GM19238 (cell line): ENCODE measurements around the gene TPPP.
"Not testable (repeated sequence)": the region's sequence is repeated elsewhere in the genome, so short reads cannot be mapped to it uniquely, and the experiment has no call there.

Experiments
- DNase-seq: peaks from one replicate; pipeline ENCODE4 v3.0.0; 2011; ENCODE audit warnings: low spot score; ENCODE audit not compliant: insufficient read length

The TPPP gene

DNA sequence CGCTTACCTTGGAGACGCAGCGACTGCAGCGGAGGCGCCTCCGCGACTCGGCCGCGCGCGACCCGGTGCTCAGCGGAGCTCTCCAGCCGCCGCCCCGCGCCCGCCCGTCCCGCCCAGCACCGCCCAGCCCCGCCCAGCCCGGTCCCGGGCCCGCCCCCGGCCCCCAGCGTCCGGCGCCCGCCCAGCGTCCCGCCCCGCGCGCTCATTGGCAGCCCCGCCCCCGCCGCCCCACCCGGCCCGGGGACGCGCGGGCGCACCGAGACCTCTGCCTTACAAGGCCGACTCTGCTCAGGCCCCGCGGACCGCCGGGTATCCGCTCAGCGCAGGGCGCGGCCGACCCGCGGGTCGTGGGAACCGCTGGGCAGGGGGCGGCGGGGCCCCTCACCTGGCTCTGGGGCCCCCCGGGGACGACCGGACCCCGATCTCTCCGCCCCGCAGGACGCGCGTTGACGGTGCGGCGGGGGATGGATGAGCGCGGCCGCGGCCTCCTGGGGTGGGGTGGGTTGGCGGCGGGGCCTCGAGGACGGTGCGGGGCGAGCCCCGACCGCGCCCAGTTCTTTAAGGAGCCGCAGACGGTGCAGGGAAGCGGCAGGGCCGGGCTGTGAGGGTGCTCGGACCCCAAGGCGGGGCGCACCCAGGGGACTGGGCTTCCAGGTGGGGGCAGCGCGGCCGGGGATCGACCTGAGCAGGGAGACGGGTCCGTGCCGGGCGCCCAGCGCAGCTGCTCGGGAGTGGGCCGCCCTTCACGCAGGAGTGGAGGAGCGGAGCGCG lies at the start of gene TPPP:
TPPP (minus strand) TSS at position 82 of the 771 bp plus-strand sequence. CDS start 15,292 bp downstream, outside the sequence.
- peak; percentile 82 for DNase-seq

DNA sequence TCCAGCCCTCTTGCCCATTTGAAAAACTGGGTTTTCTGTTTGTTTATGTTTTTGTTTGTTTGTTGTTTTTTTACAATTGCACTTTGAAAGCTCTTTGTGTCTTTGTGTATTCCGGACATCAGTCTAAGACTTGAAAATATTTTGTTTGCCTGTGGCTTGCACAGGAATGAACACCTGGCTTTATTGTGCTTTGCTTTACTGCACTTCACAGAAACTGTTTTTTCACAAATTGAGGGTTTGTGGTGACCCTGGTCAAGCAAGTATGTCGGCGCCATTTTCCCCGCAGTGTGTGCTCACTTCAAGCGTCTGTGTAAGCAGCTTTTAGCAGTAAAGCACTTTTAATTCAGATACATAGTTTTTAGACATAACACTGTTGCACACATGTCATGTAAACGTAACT lies 49.1 kb upstream of the TPPP start:
- DNase-seq: not testable (repeated sequence)

DNA sequence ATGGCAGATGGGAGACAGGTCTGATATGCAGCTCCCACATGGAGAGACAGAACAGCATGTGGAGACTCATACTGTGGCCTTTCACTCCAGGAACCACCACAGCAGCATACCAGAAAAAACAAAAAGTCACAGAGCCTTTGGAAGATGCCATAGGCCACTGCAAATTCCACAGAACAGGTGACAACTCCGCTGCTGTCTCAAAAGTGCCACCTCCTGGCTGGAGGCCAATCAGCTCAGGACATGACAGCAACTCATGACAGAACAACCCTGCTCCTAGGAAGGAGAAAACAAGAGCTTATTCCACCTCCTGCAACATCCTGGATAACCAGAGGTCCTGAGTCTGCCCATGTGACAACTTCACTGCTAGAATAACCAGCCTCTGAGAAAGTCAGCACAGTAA lies 41.0 kb upstream of the TPPP start:
- not testable (repeated sequence) for DNase-seq

DNA sequence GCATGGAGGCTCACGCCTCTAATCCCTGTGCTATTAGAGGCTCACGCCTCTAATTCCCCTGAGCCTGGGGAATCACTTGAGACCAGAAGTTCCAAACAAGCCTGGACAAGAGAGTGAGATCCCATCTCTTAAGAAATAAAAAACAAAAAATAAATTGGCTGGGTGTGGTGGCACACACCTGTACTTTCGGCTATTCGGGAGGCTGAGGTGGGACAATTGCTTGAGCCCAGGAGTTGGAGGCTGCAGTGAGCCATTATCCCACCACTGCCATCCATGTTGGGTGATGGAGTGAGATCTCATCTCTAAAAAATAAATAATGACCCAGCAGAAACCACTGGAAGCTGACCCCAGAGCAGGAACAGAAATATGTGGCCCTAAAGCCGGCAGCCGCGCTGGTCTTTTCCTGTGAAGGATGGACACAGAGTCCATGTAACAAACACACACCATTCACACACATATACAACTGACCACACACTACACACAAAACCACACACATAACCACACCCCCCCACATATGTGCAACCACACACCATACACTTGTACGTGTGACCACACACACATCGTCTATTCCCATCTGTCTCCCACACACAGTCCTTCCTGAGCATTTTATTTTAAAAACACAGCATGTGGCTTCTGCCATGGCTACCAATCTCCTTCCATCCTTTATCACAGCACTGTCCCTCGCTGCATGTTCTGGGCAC lies 39.8 kb upstream of the TPPP start:
- not testable (repeated sequence) for DNase-seq

DNA sequence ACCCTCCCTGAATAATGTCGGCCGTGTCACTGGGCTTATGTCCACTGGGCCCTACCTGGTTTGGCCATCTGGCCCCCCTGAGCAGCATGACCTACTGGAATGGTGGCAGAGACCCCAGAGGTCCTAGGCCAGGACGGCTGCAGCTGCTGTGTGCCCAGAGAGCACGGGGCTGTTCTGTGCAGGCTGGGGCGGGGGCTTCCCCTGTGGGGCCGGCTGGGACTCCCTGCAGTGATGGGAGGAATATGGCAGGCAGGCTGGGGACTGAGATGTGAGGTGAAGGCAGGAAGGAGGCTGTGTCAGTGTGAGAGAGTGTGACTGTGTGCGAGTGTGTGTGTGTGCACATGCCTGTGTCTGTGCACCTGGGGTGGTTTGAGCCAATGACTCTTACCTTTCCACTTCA lies 36.1 kb upstream of the TPPP start:
- DNase-seq: not testable (repeated sequence)

DNA sequence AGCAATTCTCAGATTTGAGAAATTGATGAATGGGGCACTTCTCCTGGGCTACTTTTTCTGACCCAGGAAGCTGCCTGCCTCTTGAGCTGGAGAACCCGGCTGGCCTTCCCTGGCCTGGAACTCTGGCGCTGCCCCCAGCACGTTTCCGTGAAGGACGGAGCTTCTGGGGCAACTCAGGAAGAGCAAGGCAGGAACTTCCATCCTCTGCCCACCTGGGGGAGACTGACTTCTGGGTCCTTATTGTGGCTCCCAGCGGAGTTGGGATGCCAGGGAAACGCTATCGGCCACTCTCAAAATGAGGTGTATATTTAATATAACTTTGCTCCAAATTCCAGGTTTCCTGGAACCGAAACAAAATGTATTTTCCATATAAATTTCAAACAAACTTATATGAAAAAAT lies 33.9 kb upstream of the TPPP start:
- DNase-seq: not testable (repeated sequence)

DNA sequence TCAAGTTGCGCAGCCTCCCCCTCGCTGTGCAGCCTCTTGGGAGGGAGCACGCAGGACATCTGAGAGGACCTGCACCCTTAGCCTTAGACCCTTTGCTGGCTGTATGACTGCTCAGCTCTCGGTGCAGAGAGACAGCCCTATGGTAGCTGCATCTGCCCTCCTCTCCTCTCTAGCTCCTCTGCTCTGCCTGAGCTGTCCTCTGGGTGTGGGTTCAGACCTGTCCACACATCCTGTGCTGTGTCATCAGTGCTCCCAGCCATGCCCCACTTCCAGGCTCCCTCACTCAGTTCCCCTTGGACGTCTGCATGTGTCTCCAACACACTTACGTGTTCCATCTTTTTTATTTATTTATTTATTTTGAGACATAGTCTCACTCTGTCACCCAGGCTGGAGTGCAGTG lies 30.7 kb upstream of the TPPP start:
- not testable (repeated sequence) for DNase-seq

DNA sequence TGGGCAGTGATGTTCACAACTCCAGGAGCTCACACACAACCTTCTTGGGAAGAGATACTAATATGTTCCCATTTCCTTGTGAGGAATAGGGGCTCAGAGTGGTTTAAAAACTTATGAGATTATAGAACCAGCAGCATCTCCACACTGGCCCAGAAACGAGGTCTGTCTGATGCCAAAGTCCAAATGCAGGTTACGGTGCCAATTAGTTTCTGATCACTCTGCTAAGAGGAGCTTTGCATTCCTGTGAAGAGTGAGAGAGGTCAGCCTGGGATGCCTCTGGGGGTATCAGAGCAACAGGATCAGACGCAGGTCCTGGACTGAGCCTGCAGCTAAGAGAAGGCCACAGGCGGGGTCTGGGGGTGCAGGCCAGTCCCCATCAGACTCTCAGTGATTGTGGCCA lies 30.2 kb upstream of the TPPP start:
- DNase-seq: not testable (repeated sequence)

DNA sequence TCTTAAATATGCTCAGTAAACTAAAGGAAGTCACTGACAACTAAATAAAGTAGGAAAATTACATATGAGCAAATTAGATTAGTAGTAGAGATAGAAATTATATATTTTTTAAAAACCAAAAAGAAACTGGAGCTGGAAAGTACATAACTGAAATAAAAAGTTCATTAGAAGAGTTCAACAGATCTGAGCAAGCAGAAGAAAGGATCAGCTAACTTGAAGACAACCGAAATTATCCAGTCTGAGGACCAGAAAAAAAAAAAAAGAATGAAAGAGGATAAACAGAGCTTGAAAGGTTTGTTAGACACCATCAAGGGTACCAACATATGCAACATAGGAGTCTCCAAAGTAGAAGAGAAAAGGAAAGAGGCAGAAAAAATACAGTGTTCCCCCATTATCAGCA lies 26.2 kb upstream of the TPPP start:
- not testable (repeated sequence) for DNase-seq

DNA sequence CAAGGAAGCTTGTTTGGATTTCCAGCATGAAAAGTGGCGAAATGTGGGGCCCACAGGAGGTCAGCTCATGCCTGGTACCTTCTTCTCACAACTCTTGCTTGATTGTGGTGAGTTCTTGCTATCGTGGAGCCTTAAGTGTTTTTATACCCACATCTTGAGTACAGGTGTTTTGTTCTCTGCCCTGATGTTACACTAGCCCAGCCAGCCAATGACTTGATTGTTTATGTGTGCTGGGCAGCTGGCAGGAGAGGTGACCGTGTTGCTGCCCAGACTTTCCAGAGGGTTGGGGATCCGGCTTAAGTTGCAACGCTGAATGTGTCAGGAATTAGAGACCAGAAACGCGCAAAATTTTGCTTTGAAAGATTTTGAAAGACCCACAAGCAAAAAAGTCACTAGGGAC lies 24.0 kb upstream of the TPPP start:
- DNase-seq: no peak

DNA sequence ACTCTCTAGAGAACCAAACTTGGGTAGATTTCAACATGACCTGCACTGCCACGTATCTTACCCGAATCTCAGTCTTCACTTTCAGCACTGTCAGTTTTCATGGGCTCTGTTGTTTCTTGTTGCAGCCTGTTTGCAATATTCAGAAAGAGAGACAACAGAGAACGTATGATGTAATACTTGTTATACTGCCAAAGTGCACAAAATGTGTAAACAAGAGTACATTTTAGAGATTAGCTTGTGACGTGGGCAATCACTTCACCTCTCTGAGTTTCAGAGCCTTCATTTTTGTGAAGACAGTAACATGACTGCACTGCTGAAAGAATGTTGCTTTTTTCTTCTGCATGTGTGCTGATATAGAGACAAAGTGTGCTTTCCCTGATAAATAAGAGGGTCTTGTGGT lies 23.6 kb upstream of the TPPP start:
- not testable (repeated sequence) for DNase-seq

DNA sequence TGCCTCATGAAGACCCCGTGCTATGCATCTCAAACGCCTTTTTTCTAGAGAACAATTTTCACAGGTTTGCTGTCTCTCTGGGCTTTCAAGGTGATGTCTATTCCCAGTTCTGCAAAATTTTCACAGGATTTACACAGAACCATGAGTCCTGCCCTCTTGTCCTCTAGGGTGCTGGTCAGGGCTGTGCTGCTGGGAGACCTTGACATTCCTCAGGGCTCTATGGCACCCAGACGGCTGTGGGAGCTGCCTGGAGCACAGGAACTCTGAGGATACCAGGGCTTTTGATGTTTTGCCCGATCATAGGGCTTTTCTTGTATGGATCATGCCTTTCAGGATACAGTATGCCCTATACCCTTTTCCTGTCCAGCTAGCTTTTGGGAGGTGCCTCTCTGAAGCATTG lies 22.5 kb upstream of the TPPP start:
- DNase-seq: not testable (repeated sequence)

DNA sequence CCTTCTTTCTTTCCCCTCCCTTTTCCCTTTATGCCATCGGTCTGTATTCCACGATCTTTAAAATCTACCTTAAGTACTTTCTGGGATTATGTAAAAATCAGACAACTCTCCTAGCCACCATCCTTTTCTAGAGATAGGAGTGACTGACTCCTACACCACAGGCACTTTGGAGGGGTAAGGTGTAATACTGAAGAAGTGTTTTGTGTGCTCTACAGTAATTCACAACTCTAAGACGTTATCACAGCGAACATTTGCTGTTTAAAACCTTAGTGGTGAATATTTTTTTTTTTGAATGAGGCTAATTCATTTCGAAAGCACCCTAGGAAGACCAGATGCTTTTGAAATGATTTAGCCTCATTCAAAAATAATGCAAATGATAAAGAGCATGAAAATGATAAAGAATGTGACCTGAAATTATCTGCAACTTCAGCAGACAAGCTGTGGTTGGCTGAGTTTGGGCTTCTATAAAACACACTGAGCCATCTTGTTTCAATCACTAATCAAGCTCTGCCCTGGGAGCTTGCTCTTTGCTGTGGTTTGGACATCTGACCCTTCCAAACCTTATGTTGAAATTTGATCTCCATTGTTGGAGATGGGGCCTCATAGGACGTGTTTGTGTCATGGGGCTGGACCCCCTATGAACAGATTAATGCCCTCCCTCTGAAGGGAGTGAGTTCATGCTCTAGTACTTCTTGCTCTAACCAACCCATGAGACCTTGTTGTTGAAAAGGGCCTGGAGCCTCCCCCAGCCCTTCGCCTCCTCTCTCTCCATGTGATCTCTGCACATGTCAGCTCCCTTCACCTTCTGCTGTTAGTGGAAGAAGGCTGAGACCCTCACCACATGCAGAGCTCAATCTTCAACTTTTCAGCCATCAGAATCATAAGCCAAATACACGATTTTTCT lies 21.3 kb upstream of the TPPP start:
- DNase-seq: not testable (repeated sequence)

DNA sequence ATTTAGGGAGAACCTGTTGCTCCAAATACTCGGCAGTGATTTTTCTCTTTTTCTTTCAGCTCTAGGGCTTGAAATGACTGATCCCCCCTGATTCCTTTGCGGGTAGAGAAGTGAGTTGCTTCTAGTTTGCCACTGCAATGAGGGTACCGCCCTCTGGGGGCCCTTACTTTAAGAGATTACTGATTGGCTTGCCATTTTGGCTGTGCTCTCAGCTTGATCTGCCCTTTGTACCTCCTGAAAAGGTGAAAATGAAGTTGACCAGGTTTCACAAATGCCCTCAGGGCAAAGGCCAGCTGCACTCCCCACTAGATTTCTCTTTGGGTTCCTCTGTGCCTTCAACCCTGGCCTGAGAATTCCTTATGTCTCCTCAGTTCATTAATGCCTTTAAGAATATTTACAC lies 20.5 kb upstream of the TPPP start:
- DNase-seq: not testable (repeated sequence)

DNA sequence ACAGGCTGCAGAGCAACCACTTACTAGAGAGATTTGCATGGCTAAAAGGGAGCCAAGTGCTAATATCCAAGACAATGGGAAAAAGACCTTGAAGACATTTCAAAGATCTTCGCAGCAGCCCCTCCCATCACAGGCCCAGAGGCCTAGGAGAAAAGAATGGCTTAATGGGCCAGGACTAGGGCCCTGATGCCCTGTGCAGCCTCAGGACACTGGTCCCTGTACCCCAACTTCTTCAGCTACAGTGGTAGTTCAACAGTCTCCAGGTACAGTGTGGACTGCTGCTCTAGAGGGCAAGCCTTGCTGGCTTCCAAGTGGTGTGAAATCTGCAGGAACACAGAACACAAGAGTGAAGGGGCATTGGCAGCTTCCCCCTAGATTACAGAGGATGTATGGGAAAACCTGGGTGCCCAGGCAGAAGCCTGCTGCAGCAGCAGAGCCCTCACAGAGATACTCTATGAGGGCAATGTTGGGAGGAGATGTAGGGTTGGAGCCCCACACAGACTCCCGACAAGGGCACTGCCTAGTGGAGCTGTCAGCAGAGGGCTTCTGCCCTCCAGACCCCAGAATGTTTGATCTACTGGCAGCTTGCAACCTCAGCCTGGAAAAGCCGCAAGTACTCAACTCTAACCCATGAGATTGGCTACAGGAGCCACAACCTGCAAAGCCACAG lies 15.8 kb upstream of the TPPP start:
- not testable (repeated sequence) for DNase-seq

DNA sequence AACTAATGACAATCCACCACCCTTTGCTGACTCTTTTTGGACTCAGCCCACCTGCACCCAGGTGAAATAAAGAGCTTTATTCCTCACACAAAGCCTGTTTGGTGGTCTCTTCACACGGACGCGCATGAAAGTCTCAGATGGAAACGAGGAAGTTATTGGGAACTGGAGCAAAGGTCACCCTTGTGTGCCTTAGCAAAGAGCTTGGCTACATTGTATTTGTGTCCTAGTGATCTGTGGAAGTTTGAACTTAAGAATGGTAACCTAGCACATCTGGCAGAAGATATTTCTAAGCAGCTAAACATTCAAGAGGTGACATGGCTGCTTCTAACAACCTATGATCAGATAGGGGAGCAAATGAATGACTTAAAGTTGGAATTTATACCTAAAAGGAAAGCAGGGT lies 15.2 kb upstream of the TPPP start:
- not testable (repeated sequence) for DNase-seq

DNA sequence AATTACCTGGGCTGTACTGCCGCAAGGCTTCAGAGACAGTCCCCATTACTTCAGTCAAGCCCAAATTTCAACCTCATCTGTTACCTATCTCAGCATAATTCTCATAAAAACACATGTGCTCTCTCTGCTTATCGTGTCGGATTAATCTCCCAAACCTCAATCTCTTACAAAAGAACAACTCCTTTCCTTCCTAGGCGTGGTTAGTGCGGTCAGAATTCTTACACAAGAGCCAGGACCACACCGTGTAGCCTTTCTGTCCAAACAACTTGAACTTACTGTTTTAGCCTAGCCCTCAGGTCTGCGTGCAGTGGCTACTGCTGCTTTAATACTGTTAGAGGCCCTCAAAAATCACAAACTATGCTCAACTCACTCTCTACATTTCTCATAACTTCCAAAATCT lies 13.0 kb upstream of the TPPP start:
- DNase-seq: not testable (repeated sequence)

DNA sequence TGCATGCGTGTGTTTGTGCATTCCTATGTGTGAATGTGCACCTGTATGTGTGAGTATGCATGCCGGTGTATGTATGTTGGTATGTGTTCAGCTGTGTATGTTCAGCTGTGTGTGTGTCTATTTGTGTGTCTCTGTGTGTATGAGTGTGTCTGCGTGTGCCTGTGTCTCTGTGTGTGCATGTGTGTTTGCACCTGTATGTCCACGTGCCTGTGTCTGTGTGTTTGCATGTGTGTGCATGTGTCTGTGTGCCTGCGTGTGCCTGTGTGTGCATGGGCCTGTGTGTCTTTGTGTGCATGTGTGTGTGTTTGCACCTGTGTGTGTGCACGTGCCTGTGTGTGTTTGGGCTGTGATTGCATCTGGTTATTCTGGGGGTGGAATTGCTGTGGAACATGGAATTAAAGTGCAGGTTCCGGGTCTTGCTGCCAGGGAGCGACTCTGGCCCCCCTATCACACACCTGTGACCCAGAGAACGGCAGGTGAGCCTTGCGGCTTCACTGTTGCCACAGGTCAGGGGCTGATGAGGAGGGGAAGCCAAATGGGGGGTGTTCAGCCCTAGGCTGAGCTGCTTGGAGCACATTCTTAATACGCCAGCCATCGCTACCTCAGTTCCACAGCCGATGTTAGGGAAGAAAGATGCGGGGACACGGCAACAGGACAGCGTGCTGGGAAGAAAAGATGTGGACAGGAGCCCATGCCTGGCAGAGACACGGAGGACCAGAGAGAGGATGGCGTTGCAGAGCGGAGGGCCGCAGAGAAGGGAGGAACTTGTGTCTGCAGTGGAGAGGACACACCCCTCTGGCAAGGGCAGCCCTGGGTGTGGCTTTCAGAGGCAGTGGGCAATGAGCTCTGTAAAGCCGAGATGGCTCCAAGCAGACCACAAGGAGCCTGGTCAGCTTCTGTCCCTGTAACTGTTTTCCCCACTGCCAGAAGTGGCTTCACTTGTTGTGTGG lies 3.9 kb upstream of the TPPP start:
- not testable (repeated sequence) for DNase-seq

DNA sequence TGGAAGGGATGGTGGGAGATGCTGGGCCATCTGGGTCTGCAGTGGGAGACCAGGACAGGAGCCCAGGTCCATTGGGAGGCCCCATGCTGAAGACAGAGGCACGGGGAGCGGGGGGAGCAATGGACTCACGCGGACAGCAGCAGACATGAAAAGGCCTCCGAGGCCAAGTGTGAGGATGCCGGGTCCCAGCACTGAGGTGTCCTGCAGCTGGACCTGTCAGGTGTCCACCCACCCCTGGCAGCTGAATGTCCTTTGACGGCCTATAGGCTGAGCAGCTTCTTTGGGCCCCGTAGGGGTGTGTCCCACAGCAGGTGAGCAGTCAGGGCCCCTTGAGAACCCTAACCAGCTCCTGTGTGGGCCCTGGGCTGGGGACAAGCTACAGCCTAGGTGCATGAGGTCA lies 3.0 kb upstream of the TPPP start:
- not testable (repeated sequence) for DNase-seq

DNA sequence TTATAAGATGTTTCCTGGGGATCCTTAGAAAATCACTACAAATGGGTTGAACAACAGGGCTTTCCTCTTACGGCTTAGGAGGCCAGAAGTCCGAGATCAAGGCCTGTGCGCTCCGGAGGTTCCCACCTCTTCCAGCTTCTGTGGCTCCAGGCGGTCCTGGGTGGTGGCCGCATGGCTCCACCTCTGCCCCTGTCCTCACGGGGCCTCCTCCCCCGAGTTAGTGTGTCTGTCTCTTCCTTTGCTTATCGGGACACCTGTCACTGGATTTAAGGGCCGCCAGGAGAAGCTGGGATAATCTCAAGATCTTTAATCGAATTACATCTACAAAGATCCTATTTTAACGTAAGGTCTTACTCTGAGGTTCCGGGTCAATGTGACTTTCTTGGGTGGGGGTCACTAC lies 2.3 kb upstream of the TPPP start:
- DNase-seq: not testable (repeated sequence)
